Measurements from ENCODE around the gene MACROD2. TPM values are rescaled to one million over a fixed set of nuclear protein-coding genes. Genes with fewer than 3 reads are reported as not detected.

The MACROD2 gene
- total RNA-seq, 1 experiment from 2014 or later = 3.7 TPM

DNA sequence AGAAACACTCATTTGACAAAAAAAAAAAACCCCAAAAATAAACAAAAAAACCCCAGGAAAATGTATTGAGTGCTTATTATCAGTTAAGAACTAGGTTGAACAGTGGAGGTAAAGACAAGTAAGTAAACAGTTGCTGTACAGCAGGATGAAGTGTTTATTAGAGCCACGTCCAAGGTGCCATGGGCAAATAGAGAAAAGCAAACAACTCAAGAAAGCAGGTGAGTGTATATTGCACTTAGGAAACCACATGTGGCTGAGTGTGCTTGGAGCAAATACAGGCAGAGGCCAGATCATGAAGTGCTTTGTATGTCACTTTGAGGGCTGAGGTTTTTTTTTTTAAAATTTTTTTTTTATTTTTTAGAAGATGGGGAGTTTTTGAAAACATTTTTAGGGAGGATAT, 98.3 kb downstream of the MACROD2 start:
- H4K20me1 ChIP-seq (ENCODE audit: insufficient read depth) = no peaks in the 10 kb centered on the region
- POLR2A ChIA-PET = no interaction called here
- H3K27me3 ChIP-seq (ENCODE audit: insufficient read depth, low read length) = no peaks in the 10 kb centered on the region
- H3K9ac ChIP-seq (ENCODE audit: low read length) = no peak overlapping the region
- intact Hi-C loops (cut with micrococcal nuclease) = no loop called here
- no TSS peak for BruUV-seq (replicated peaks)
- H3K9me3 ChIP-seq (ENCODE audit: control insufficient read depth in 1 of 2, insufficient read depth in 1 of 2, low read depth in 1 of 2, low read length in 2 of 2) = no peaks in the 10 kb centered on the region
- H3K36me3 ChIP-seq (ENCODE audit: control insufficient read depth in 1 of 2, insufficient read depth in 2 of 2, low read length in 2 of 2) = no peaks in the 10 kb centered on the region
- no peaks in the 10 kb centered on the region for H3K4me1 ChIP-seq (ENCODE audit: control insufficient read depth in 1 of 2, insufficient read depth in 2 of 2, low read length in 2 of 2)
- DNase-seq (ENCODE audit: low read depth, low spot score) = no peak
- H2AFZ ChIP-seq (ENCODE audit: low read depth, low read length, poor library complexity, severe bottlenecking) = no peak overlapping the region
- no peak overlapping the region for H3K4me2 ChIP-seq (ENCODE audit: low read length)
- no peak for TF ChIP-seq REST (IDR thresholded peaks at IDR 0.05; ENCODE audit: low read depth)
- TF ChIP-seq ZFX (IDR thresholded peaks at IDR 0.05) = no peak
- no peaks in the 10 kb centered on the region for H3K9me2 ChIP-seq (ENCODE audit: insufficient read depth)
- no peak for ATAC-seq
- H3K27ac ChIP-seq (ENCODE audit: low read depth, low read length) = no peak overlapping the region
- CTCF ChIA-PET = no interaction called here
- no peak overlapping the region for H3K4me3 ChIP-seq (replicated peaks in 1 of 2; ENCODE audit: low read depth in 1 of 2, low read length in 2 of 2)
- no peaks in the 10 kb centered on the region for H3K79me2 ChIP-seq (ENCODE audit: insufficient read depth, low read length)
- RAD21 ChIA-PET (ENCODE audit: low non-redundant PET in 1 of 2, low total read pairs in 2 of 2, uncharacterized antibody in 2 of 2, unreplicated experiment in 2 of 2) = no interaction called here

DNA sequence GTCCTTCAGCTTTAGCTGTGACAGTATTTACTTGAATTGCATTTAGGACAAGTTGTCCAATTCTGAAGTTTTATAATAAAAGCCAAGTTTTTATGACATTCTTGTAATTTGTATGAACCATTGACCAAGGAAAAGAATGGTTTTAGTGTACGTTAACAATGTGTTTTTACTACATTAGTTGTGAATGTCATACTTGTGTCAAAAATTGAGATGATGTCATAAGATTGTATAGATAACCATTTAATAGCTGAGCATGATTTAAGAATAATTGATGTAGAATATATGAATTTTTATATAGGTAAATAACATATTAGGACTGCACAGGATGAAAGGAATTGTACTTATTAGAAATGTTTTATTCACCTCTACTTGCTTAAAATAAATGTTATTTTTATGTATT, 102.9 kb downstream of the MACROD2 start:
- no peaks in the 10 kb centered on the region for H3K27me3 ChIP-seq (ENCODE audit: insufficient read depth, low read length)
- CTCF ChIA-PET = no interaction called here
- intact Hi-C loops (cut with micrococcal nuclease) = no loop called here
- no peaks in the 10 kb centered on the region for H3K4me1 ChIP-seq (ENCODE audit: control insufficient read depth in 1 of 2, insufficient read depth in 2 of 2, low read length in 2 of 2)
- RAD21 ChIA-PET (ENCODE audit: low non-redundant PET in 1 of 2, low total read pairs in 2 of 2, uncharacterized antibody in 2 of 2, unreplicated experiment in 2 of 2) = no interaction called here
- no peak overlapping the region for H2AFZ ChIP-seq (ENCODE audit: low read depth, low read length, poor library complexity, severe bottlenecking)
- no peak overlapping the region for H3K27ac ChIP-seq (ENCODE audit: low read depth, low read length)
- H3K9me3 ChIP-seq (ENCODE audit: control insufficient read depth in 1 of 2, insufficient read depth in 1 of 2, low read depth in 1 of 2, low read length in 2 of 2) = no peaks in the 10 kb centered on the region
- DNase-seq (ENCODE audit: low read depth, low spot score) = no peak
- no peaks in the 10 kb centered on the region for H4K20me1 ChIP-seq (ENCODE audit: insufficient read depth)
- no peak for ATAC-seq
- no peak overlapping the region for H3K9ac ChIP-seq (ENCODE audit: low read length)
- BruUV-seq (replicated peaks) = no TSS peak
- H3K79me2 ChIP-seq (ENCODE audit: insufficient read depth, low read length) = no peaks in the 10 kb centered on the region
- H3K4me2 ChIP-seq (ENCODE audit: low read length) = no peak overlapping the region
- no peaks in the 10 kb centered on the region for H3K9me2 ChIP-seq (ENCODE audit: insufficient read depth)
- POLR2A ChIA-PET = no interaction called here
- H3K4me3 ChIP-seq (replicated peaks in 1 of 2; ENCODE audit: low read depth in 1 of 2, low read length in 2 of 2) = no peak overlapping the region
- no peaks in the 10 kb centered on the region for H3K36me3 ChIP-seq (ENCODE audit: control insufficient read depth in 1 of 2, insufficient read depth in 2 of 2, low read length in 2 of 2)
- TF ChIP-seq, protein P1, sequence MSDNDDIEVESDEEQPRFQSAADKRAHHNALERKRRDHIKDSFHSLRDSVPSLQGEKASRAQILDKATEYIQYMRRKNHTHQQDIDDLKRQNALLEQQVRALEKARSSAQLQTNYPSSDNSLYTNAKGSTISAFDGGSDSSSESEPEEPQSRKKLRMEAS (IDR thresholded peaks at IDR 0.05) = no peak
- TF ChIP-seq ZBTB33 (IDR thresholded peaks at IDR 0.05; ENCODE audit: extremely low read depth, insufficient replicate concordance, low read length) (no peak), POLR2A (IDR thresholded peaks at IDR 0.05; ENCODE audit: borderline replicate concordance, extremely low read depth, insufficient read depth, insufficient read length) (no peak), RAD21 (IDR thresholded peaks at IDR 0.05; ENCODE audit: low read depth) (no peak), REST (IDR thresholded peaks at IDR 0.05; ENCODE audit: low read depth) (no peak), CTCF (IDR thresholded peaks at IDR 0.05 in 2 of 3, conservative IDR thresholded peaks at IDR 0.05 in 1 of 3; ENCODE audit: borderline replicate concordance in 1 of 3, insufficient read depth in 1 of 3, low read depth in 2 of 3, low read length in 2 of 3) (no peak), EZH2 (IDR thresholded peaks at IDR 0.05) (no peak)

Data from HCT116 (cell line).